GM19438 (cell line): Measurements from ENCODE around the gene LMO4.

Experiments used
- ATAC-seq: cut with Tn5 transposase; IDR thresholded peaks from one replicate; pipeline ENCODE4 v1.9.1; 2021; ENCODE audit warnings: low read depth; ENCODE audit not compliant: unreplicated experiment

Gene LMO4, protein sequence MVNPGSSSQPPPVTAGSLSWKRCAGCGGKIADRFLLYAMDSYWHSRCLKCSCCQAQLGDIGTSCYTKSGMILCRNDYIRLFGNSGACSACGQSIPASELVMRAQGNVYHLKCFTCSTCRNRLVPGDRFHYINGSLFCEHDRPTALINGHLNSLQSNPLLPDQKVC

GRCh38 chr1:87328272-87329050, at the start of gene LMO4:
Gene LMO4, plus strand, starts transcription at chr1:87328880. Its CDS starts 3,136 bp downstream, at chr1:87332016.
- ATAC-seq = peak; percentile 69

DNA sequence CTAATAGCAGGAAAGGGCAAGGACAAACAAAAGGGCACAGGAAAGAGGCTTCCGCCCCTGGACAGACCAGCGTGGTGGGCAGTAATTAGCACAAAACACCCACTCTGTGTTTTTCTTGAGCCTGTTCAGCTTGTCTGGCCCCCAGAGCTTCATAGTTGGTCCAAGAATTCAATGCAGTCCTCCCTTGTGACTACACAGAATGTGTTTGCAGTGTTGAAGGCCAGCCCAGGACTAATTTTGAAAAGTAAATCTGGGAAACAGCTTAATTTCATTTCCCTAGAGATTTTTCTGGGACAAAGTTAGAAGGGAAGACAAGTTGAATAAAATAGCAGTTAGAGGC, 49.2 kb upstream of the LMO4 start:
- ATAC-seq = no peak

DNA sequence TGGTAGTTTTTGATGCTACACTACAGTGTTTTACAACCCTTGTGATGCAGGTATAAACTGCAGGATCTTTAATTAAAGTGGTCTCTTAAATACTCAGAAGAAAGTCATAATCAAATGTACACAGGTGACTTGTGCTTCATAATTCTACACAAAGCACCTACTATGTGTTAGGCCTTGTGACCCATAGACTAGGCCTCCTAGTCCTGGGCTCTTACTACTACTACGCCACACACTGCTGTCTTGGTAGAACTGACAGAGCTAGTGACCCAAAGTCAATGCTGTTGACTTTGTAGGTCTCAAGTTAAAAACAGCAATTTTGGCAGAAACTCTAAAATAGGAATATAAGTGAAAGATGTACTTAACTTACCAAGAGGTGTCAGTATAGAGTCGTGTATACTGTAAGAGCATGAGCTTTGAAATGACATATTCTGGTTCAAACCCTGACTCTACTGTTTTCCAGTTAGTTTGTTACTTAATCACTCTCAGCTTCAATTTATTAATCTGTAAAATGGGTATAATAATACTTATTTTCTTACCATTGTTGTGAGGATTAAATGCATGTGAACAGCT, 48.6 kb upstream of the LMO4 start:
- ATAC-seq = no peak

- no peak for ATAC-seq
Measured at GRCh38 chr1:87284456-87285240, 44.0 kb upstream of the LMO4 start.

DNA sequence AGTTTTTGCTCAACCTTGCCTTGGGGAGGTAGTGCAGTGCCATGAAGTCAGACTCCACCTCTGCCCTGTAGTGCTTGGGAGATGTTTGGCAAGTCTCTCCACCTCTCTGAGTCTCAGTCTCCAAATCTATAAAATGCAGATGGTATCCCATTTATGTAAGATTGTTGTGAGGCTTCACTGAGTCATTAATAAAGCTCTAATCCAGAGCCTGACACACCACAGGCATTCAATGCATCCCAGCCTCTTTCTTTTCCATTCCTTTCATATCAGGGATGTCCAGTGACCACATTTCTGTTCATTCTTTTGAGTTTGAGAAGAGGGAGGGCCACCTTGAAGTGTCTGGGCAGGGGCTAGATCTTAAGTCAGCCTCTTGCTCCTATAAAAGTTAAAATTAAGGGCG, 37.6 kb upstream of the LMO4 start:
- ATAC-seq = no peak

- no peak for ATAC-seq
Measured at GRCh38 chr1:87292684-87293493, 35.8 kb upstream of the LMO4 start.

DNA sequence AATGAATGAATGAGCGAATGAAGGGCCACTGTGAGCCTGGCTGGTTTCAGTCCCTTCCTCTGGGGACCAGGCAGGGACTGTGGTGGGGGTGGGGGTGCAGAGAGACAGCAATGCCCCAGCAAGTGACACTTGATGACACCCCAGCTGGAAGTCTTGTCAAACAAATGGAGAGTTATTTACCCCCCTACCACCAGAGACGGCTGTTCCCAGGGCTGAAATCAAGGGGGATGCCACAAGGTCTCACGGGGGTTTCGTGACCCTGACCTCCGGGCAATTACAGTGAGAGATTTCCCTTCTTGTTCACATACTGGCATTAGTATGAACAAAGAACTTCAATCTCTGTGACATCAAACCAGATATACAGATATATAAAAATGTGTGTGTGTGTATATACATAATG, 34.0 kb upstream of the LMO4 start:
- no peak for ATAC-seq

DNA sequence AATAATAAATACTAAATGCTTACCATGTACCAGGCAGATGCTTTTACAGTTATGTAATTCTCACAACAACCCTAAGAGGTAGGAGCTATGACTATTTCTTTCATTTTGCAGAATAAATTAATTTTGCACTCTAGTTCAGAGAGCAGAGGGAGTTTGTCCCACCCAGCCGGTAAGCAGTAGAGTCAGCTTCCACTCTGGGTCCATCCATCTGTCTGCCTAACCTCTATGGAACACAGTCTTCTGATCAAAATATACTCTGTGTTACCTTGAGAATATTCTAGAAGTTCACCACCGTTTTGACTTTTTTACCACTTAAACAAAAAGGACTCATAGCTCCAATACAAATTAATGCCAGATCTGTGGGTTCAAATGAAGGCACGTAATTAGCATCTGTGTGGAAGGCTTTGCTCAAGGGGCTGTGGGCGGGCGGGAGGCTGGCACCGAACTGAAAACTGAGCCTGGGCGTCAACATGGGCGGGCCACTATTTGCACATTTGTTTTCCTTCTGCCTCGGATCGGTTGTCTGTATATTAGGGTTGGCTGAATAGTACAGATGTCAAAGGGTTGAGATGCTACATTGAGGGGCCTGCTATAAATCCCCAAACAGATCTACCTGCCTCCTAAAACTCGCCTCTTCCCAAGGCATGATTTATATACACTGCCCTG, 33.1 kb upstream of the LMO4 start:
- no peak for ATAC-seq

DNA sequence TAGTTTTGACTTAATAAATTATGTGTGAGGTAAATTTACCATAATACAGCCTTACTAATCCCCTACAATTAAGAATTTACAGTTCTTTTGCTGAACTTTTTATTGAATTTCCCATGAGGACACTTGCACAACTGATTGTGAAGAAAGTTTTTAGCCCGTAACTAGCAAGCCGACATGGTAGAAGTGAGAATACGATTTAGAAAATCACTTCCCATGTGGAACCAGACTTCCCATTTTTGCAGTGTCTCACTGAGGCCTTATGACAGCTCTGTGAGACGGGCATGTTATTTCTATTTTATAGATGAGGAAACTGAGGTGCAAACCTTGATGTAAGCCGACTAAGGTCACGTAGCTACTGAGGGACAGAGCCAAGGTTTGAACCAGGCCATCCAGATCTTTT, 32.5 kb upstream of the LMO4 start:
- ATAC-seq = no peak

- no peak for ATAC-seq
Measured at GRCh38 chr1:87299661-87300060, 29.0 kb upstream of the LMO4 start.

GRCh38 chr1:87300628-87301027, 28.1 kb upstream of the LMO4 start:
- no peak for ATAC-seq

GRCh38 chr1:87305151-87305550, 23.5 kb upstream of the LMO4 start:
- no peak for ATAC-seq

GRCh38 chr1:87305762-87306161, 22.9 kb upstream of the LMO4 start:
- ATAC-seq = no peak

- ATAC-seq = no peak
Measured at GRCh38 chr1:87307306-87307705, 21.4 kb upstream of the LMO4 start.

GRCh38 chr1:87307931-87308330, 20.7 kb upstream of the LMO4 start:
- ATAC-seq = no peak

DNA sequence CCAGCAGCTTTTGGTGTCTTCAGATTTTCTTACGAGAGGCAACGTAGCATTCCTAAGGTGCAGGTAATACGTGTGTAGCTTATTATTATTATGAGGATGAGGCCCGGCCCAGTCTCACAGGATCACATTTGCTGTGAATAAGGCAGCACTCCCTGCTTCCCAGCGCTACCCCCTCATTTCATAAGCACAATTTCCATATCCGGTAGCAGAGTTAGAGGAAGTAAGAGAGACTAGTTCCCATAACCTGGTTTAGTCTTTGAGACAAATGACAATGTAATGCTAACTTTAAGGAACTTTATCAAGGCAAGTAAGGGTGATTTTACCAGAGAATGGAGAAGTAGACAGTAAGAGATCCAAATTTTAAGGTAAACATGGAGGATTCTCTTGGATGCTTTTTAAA, 14.6 kb upstream of the LMO4 start:
- no peak for ATAC-seq

DNA sequence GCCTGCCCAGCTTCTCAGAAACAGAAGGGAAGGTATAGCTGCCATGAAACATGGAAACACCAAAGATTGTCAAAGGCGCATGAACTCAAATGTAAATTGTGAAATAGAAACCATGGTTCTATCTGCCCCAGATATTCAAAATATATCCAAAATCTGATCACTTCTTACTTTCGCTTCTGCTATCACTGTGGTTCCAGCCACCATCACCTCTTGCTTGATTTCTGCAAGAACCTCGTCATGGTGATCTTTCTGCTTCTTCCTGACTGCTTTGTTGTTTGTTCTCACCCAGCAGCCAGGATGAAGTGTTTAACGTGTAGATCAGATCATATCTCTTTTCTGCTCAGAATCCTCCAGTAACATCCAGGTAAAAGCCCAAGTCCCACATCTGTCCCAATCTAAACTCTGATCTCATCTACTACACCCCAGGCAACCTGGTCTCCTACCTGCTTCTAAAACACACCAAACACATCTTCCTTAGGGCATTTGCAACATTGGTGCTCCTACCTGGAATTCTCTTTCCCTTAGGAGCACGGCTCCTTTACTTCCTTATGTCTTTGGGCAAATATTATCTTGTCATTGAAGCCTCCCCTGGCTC, 10.5 kb upstream of the LMO4 start:
- no peak for ATAC-seq

GRCh38 chr1:87318806-87319205, 9.9 kb upstream of the LMO4 start:
- ATAC-seq = no peak

DNA sequence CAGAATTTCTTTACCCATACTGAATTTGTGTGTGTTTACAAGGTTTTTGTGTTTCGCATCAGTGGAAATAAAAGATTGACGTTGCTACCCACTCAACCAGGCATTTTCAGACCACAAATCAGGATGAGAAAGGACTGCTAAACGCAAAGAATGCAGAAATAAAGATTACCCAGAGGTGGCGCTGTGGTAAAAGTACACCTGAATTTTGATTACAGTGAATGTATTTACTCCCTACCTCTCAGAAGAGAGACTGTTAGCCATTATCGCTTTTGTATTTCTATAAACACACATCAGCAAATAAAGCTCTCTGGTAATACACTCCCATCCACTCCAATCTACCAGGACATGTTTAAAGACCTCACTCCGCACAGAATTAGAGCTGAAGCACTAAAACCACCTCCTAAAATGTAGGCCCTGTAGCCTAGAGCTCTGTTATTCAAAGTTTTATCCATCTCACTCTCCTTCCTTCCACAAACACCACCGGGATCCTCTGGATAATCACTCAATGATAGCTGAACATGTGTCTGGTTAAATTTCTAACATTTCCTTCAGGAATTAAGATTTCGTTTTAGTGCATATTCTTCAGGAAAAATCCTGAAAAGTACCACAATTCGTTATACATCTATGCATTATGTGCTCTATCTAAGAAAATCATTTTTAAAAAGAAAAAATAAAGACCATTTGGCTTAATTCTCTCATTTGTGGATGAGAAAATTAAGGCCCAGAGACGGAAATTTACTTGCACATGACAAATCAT, 2.5 kb upstream of the LMO4 start:
- ATAC-seq = no peak
